GM13976 (cell line): ENCODE data around the gene DAGLA.
A peak's percentile ranks its signal among the peaks of the same experiment; 100 is the strongest.

Experiments
- DNase-seq: peaks from one replicate; pipeline ENCODE4 v3.0.0; 2012; ENCODE audit warnings: low spot score
- CTCF ChIP-seq: IDR thresholded peaks from 2 replicates; pipeline ENCODE4 v1.5.1; 2012; ENCODE audit warnings: borderline replicate concordance, mild to moderate bottlenecking; ENCODE audit not compliant: insufficient read depth; ENCODE audit errors: extremely low read depth, missing control alignments, control extremely low read depth
- in situ Hi-C: fragments of 300-500 bp; cut with MboI; formaldehyde crosslinking; loops from one replicate; pipeline ENCODE4 v1.12.0; 2022; ENCODE audit warnings: low sequenced_read_pairs, mixed read lengths, inconsistent platforms; ENCODE audit not compliant: unreplicated experiment

Gene DAGLA

GRCh38 chr11:61679893-61680621 is at the start of gene DAGLA:
Gene DAGLA, plus strand, starts transcription at chr11:61680391. Its CDS starts 39,765 bp downstream, at chr11:61720156.
- peak; percentile 96 for TF ChIP-seq CTCF
- peak; percentile 95 for DNase-seq
- in situ Hi-C loops, result no loop called here

GRCh38 chr11:61632096-61632495 is 48.1 kb upstream of the DAGLA start:
- no peak for DNase-seq
- TF ChIP-seq CTCF, result no peak
- in situ Hi-C loops, result no loop called here

- no peak for DNase-seq
- no peak for TF ChIP-seq CTCF
- in situ Hi-C loops, result no loop called here
Observed at GRCh38 chr11:61635304-61635703, 44.9 kb upstream of the DAGLA start.

GRCh38 chr11:61635787-61636186 is 44.4 kb upstream of the DAGLA start:
- no peak for TF ChIP-seq CTCF
- DNase-seq, result no peak
- in situ Hi-C loops, result no loop called here

GRCh38 chr11:61636676-61637075 is 43.5 kb upstream of the DAGLA start:
- no peak for TF ChIP-seq CTCF
- in situ Hi-C loops, result no loop called here
- DNase-seq, result no peak

- DNase-seq, result no peak
- in situ Hi-C loops, result no loop called here
- TF ChIP-seq CTCF, result no peak
Observed at GRCh38 chr11:61637277-61637676, 42.9 kb upstream of the DAGLA start.
